Mesendoderm (in vitro differentiated cells): ENCODE data around the gene VSIG10L2.

Experiments
- DNase-seq: peaks from one replicate; pipeline ENCODE4 v3.0.0; 2013
- H2AK5ac ChIP-seq: 2 replicates; pipeline ENCODE4 v1.6.1; 2013; ENCODE audit warnings: low read length, inconsistent platforms
- H2BK120ac ChIP-seq: 2 replicates; pipeline ENCODE4 v1.6.1; 2013; ENCODE audit warnings: low read depth, mild to moderate bottlenecking, low read length, moderate library complexity, mixed read lengths
- H2BK15ac ChIP-seq: replicated peaks from 2 replicates; pipeline ENCODE4 v1.6.1; 2013; ENCODE audit warnings: low read depth, mild to moderate bottlenecking, moderate library complexity
- H2BK5ac ChIP-seq: 2 replicates; pipeline ENCODE4 v1.6.1; 2013; ENCODE audit warnings: low read length, inconsistent platforms
- H3K18ac ChIP-seq: 2 replicates; pipeline ENCODE4 v1.6.1; 2013; ENCODE audit warnings: mild to moderate bottlenecking, low read length, mixed read lengths
- H3K23ac ChIP-seq: one replicate; pipeline ENCODE4 v1.6.1; 2013; ENCODE audit warnings: low read length
- H3K27ac ChIP-seq: 2 replicates; pipeline ENCODE4 v1.5.1; 2013; ENCODE audit warnings: low read depth, mild to moderate bottlenecking, inconsistent platforms, low read length, moderate library complexity
- H3K27me3 ChIP-seq: 2 replicates; pipeline ENCODE4 v1.6.1; 2013; ENCODE audit warnings: low read length, control low read depth, mild to moderate bottlenecking, inconsistent platforms; ENCODE audit not compliant: insufficient read depth, poor library complexity
- H3K36me3 ChIP-seq: 2 replicates; pipeline ENCODE4 v1.6.1; 2013; ENCODE audit warnings: low read length, inconsistent platforms; ENCODE audit not compliant: control insufficient read depth, insufficient read depth
- H3K4ac ChIP-seq: one replicate; pipeline ENCODE4 v1.6.1; 2013; ENCODE audit warnings: low read depth, mild to moderate bottlenecking, low read length, moderate library complexity
- H3K4me1 ChIP-seq: 2 replicates; pipeline ENCODE4 v1.6.1; 2013; ENCODE audit warnings: low read depth, low read length, inconsistent platforms; ENCODE audit not compliant: control insufficient read depth
- H3K4me2 ChIP-seq: 2 replicates; pipeline ENCODE4 v1.6.1; 2013; ENCODE audit warnings: low read length
- H3K4me3 ChIP-seq: 2 replicates; pipeline ENCODE4 v1.5.1; 2013; ENCODE audit warnings: mild to moderate bottlenecking, low read length
- H3K56ac ChIP-seq: one replicate; pipeline ENCODE4 v1.6.1; 2013; ENCODE audit warnings: low read length
- H3K79me1 ChIP-seq: 2 replicates; pipeline ENCODE4 v1.6.1; 2013; ENCODE audit warnings: low read length, inconsistent platforms
- H3K79me2 ChIP-seq: 2 replicates; pipeline ENCODE4 v1.6.1; 2013; ENCODE audit warnings: mild to moderate bottlenecking, low read length; ENCODE audit not compliant: control insufficient read depth, insufficient read depth
- H3K9ac ChIP-seq: 2 replicates; pipeline ENCODE4 v1.6.1; 2013; ENCODE audit warnings: low read length, inconsistent platforms
- H4K5ac ChIP-seq: one replicate; pipeline ENCODE4 v1.6.1; 2013; ENCODE audit warnings: low read length
- H4K8ac ChIP-seq: one replicate; pipeline ENCODE4 v1.6.1; 2013; ENCODE audit warnings: low read depth, mild to moderate bottlenecking, control low read depth, low read length, moderate library complexity
- WGBS: extraction: QIAGEN DNeasy Blood & Tissue Kit; methylation state at CpG from one replicate; pipeline ENCODE4 v1.1.7; 2013; ENCODE audit warnings: low lambda C conversion rate, missing lambda C conversion rate; ENCODE audit not compliant: insufficient coverage; ENCODE audit errors: extremely low coverage; 5-methylcytosine and 5-hydroxymethylcytosine counted together

Gene VSIG10L2

DNA sequence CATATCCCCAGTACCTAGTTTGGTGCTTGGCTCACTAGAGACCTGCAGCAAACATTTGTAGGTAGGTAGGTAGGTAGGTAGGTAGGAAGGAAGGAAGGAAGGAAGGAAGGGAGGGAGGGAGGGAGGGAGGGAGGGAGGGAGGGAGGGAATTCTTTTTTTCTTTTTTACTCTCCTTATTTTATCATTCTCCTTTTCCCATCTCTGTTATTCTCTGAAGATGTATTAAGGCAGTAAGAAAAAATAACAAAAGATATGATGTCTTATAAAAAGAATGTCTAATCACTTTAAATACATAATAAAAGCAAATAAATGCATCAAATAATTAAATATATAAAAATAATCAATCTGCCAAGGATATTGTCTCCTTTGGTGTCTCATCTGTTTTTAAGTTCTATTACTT lies 28.4 kb downstream of the VSIG10L2 start:
- Histone ChIP-seq H3K4me3 (no peak overlapping the region), H2BK5ac (no peak overlapping the region), H3K23ac (no peak overlapping the region), H3K4ac (no peak overlapping the region), H3K27me3 (no peaks in the 10 kb centered on the region), H3K79me1 (no peaks in the 10 kb centered on the region), H2BK120ac (no peak overlapping the region), H3K56ac (no peak overlapping the region), H2BK15ac (no peak overlapping the region), H3K79me2 (no peaks in the 10 kb centered on the region), H3K36me3 (no peaks in the 10 kb centered on the region), H4K5ac (no peak overlapping the region), H3K27ac (no peak overlapping the region), H3K4me1 (no peaks in the 10 kb centered on the region), H2AK5ac (no peak overlapping the region), H3K4me2 (no peak overlapping the region), H4K8ac (no peak overlapping the region), H3K9ac (no peak overlapping the region), H3K18ac (no peak overlapping the region)
- no peak for DNase-seq

DNA sequence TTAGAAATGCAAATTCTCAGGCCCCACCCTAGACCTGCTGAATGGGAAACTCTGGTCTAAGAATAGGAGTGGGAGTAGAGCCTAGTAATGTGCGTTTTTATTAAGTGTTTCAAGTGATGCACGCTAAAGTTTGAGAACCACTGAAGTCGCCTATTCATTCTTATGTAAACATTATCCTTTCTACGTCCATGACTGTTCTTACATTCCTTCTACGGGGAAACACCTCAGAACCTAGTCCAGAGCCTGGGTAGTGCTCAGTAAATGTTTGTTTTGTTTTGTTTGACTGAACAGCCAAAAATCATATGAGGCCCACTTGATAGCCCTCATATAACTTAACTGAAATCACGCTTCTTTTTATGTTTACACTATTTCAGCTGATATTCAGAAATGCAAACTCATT lies 29.8 kb downstream of the VSIG10L2 start:
- Histone ChIP-seq H2BK120ac (no peak overlapping the region), H3K18ac (no peak overlapping the region), H3K4me1 (no peaks in the 10 kb centered on the region), H3K79me1 (no peaks in the 10 kb centered on the region), H2AK5ac (no peak overlapping the region), H3K9ac (no peak overlapping the region), H3K79me2 (no peaks in the 10 kb centered on the region), H3K4ac (no peak overlapping the region), H3K27ac (no peak overlapping the region), H4K5ac (no peak overlapping the region), H3K4me3 (no peak overlapping the region), H3K23ac (no peak overlapping the region), H3K4me2 (no peak overlapping the region), H3K36me3 (no peaks in the 10 kb centered on the region), H3K27me3 (no peaks in the 10 kb centered on the region), H3K56ac (no peak overlapping the region), H2BK5ac (no peak overlapping the region), H4K8ac (no peak overlapping the region), H2BK15ac (no peak overlapping the region)
- DNase-seq = no peak
- no CpG with 5 or more reads among the region's 6 CpGs for WGBS

- Histone ChIP-seq H2BK120ac (no peak overlapping the region), H3K79me2 (no peaks in the 10 kb centered on the region), H3K79me1 (no peaks in the 10 kb centered on the region), H4K5ac (no peak overlapping the region), H4K8ac (no peak overlapping the region), H3K9ac (no peak overlapping the region), H3K23ac (no peak overlapping the region), H3K27ac (no peak overlapping the region), H3K27me3 (no peaks in the 10 kb centered on the region), H2AK5ac (no peak overlapping the region), H2BK15ac (no peak overlapping the region), H3K18ac (no peak overlapping the region), H3K36me3 (no peaks in the 10 kb centered on the region), H3K4me3 (no peak overlapping the region), H3K56ac (no peak overlapping the region), H2BK5ac (no peak overlapping the region), H3K4me2 (no peak overlapping the region), H3K4me1 (no peaks in the 10 kb centered on the region), H3K4ac (no peak overlapping the region)
- no peak for DNase-seq
Measured at GRCh38 chr11:125976156-125976555, 30.3 kb downstream of the VSIG10L2 start.

- no CpG with 5 or more reads among the region's 3 CpGs for WGBS
- Histone ChIP-seq H2BK120ac (no peak overlapping the region), H3K36me3 (no peaks in the 10 kb centered on the region), H3K18ac (no peak overlapping the region), H4K8ac (no peak overlapping the region), H2AK5ac (no peak overlapping the region), H4K5ac (no peak overlapping the region), H3K23ac (no peak overlapping the region), H3K27me3 (no peaks in the 10 kb centered on the region), H3K27ac (no peak overlapping the region), H3K79me2 (no peaks in the 10 kb centered on the region), H2BK5ac (no peak overlapping the region), H3K79me1 (no peaks in the 10 kb centered on the region), H3K4me3 (no peak overlapping the region), H3K4me1 (no peaks in the 10 kb centered on the region), H3K4me2 (no peak overlapping the region), H3K4ac (no peak overlapping the region), H3K56ac (no peak overlapping the region), H2BK15ac (no peak overlapping the region), H3K9ac (no peak overlapping the region)
- DNase-seq = no peak
Measured at GRCh38 chr11:125977333-125977732, 31.5 kb downstream of the VSIG10L2 start.

DNA sequence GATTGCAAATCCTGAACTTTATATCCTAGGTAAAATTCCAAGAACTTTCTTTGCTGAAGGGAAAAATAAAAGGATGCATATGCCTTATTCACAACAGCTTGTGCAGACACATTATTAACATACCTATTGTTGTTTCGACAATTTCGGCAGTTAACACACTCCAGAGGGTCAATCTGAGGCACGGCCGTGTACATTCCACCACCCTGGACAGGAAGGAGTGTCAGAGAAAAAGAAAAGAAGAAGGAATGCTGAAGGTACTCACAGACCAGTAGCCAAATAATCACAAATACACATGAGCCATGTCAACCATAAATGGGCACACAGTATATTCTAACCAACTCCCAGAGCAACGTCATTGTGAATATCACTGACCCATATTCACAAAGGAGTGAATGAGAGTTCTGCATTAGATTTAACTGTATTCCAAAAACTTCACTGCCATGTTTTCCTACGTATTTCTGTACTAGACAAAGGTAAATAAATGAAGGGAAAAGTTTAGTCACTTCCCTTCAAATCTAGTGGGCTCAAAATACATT lies 32.4 kb downstream of the VSIG10L2 start:
- Histone ChIP-seq H3K56ac (no peak overlapping the region), H2BK15ac (no peak overlapping the region), H4K8ac (no peak overlapping the region), H3K4me1 (no peaks in the 10 kb centered on the region), H3K4me3 (no peak overlapping the region), H3K18ac (no peak overlapping the region), H3K23ac (no peak overlapping the region), H2BK5ac (no peak overlapping the region), H2BK120ac (no peak overlapping the region), H2AK5ac (no peak overlapping the region), H3K4me2 (no peak overlapping the region), H3K9ac (no peak overlapping the region), H3K4ac (no peak overlapping the region), H3K36me3 (peaks cover under 1% of the 10 kb centered on the region), H3K79me2 (no peaks in the 10 kb centered on the region), H4K5ac (no peak overlapping the region), H3K79me1 (no peaks in the 10 kb centered on the region), H3K27me3 (no peaks in the 10 kb centered on the region), H3K27ac (no peak overlapping the region)
- no CpG with 5 or more reads among the region's 6 CpGs for WGBS
- DNase-seq = no peak

- Histone ChIP-seq H3K4me3 (no peak overlapping the region), H2BK15ac (no peak overlapping the region), H2BK120ac (no peak overlapping the region), H3K4ac (no peak overlapping the region), H3K36me3 (peaks cover 2% of the 10 kb centered on the region), H2AK5ac (no peak overlapping the region), H4K8ac (no peak overlapping the region), H4K5ac (no peak overlapping the region), H3K27me3 (no peaks in the 10 kb centered on the region), H3K27ac (no peak overlapping the region), H3K79me1 (no peaks in the 10 kb centered on the region), H2BK5ac (no peak overlapping the region), H3K4me2 (no peak overlapping the region), H3K9ac (no peak overlapping the region), H3K18ac (no peak overlapping the region), H3K4me1 (no peaks in the 10 kb centered on the region), H3K23ac (no peak overlapping the region), H3K56ac (no peak overlapping the region), H3K79me2 (no peaks in the 10 kb centered on the region)
- no peak for DNase-seq
- no CpG with 5 or more reads among the region's 3 CpGs for WGBS
Measured at GRCh38 chr11:125978778-125979407, 33.0 kb downstream of the VSIG10L2 start.
